ENCODE results near the gene NMNAT1. TPM values are rescaled to one million over a fixed set of nuclear protein-coding genes. Genes with fewer than 3 reads are reported as not detected.

The NMNAT1 gene
- total and polyA plus RNA-seq, 2 donors (not counting 1 experiment from before 2014, with no cell fraction given) = 11.5 to 17.2 TPM

- Histone ChIP-seq H3K4me3 (replicated peaks in 1 of 4; ENCODE audit: control extremely low read depth in 1 of 4, insufficient read depth in 1 of 4, low read depth in 3 of 4, low read length in 4 of 4) (no peak overlapping the region), H2AFZ (ENCODE audit: low read length) (no peak overlapping the region), H3K9ac (ENCODE audit: insufficient read depth, low read length) (no peak overlapping the region), H3K4me2 (ENCODE audit: extremely low read depth, insufficient read depth, low read length) (no peak overlapping the region), H3K9me3 (ENCODE audit: control insufficient read depth, insufficient read depth, low read depth, low read length) (no peaks in the 10 kb centered on the region), H3K4me1 (ENCODE audit: control insufficient read depth, extremely low read depth, insufficient read depth, low read length) (no peaks in the 10 kb centered on the region), H4K20me1 (ENCODE audit: control insufficient read depth, extremely low read depth, insufficient read depth, low read length) (no peaks in the 10 kb centered on the region), H3K27me3 (ENCODE audit: control insufficient read depth, insufficient read depth, low read length) (no peaks in the 10 kb centered on the region), H3K27ac (ENCODE audit: insufficient read depth, low read length) (no peak overlapping the region), H3K36me3 (ENCODE audit: control insufficient read depth, insufficient read depth, low read length) (no peaks in the 10 kb centered on the region), H3K79me2 (ENCODE audit: control insufficient read depth, insufficient read depth, low read length) (no peaks in the 10 kb centered on the region)
- TF ChIP-seq CTCF (conservative IDR thresholded peaks at IDR 0.05 in 1 of 2, IDR thresholded peaks at IDR 0.05 in 1 of 2; ENCODE audit: low read depth in 1 of 2, low read length in 2 of 2) = no peak
- no peak for TF ChIP-seq EZH2 (IDR thresholded peaks at IDR 0.05; ENCODE audit: low read length, missing control alignments)
- DNase-seq (ENCODE audit: low read depth in 2 of 2) = no peak
Observed at GRCh38 chr1:9917901-9918300, 25.4 kb upstream of the NMNAT1 start.

GRCh38 chr1:9920606-9921005 lies 22.7 kb upstream of the NMNAT1 start:
- Histone ChIP-seq H3K4me3 (replicated peaks in 1 of 4; ENCODE audit: control extremely low read depth in 1 of 4, insufficient read depth in 1 of 4, low read depth in 3 of 4, low read length in 4 of 4) (no peak overlapping the region), H3K27ac (ENCODE audit: insufficient read depth, low read length) (no peak overlapping the region), H3K36me3 (ENCODE audit: control insufficient read depth, insufficient read depth, low read length) (no peaks in the 10 kb centered on the region), H3K9ac (ENCODE audit: insufficient read depth, low read length) (no peak overlapping the region), H3K79me2 (ENCODE audit: control insufficient read depth, insufficient read depth, low read length) (no peaks in the 10 kb centered on the region), H3K4me2 (ENCODE audit: extremely low read depth, insufficient read depth, low read length) (no peak overlapping the region), H3K4me1 (ENCODE audit: control insufficient read depth, extremely low read depth, insufficient read depth, low read length) (no peaks in the 10 kb centered on the region), H3K9me3 (ENCODE audit: control insufficient read depth, insufficient read depth, low read depth, low read length) (no peaks in the 10 kb centered on the region), H4K20me1 (ENCODE audit: control insufficient read depth, extremely low read depth, insufficient read depth, low read length) (no peaks in the 10 kb centered on the region), H2AFZ (ENCODE audit: low read length) (no peak overlapping the region), H3K27me3 (ENCODE audit: control insufficient read depth, insufficient read depth, low read length) (no peaks in the 10 kb centered on the region)
- TF ChIP-seq EZH2 (IDR thresholded peaks at IDR 0.05; ENCODE audit: low read length, missing control alignments) (no peak), CTCF (conservative IDR thresholded peaks at IDR 0.05 in 1 of 2, IDR thresholded peaks at IDR 0.05 in 1 of 2; ENCODE audit: low read depth in 1 of 2, low read length in 2 of 2) (no peak)
- no peak for DNase-seq (ENCODE audit: low read depth in 2 of 2)

GRCh38 chr1:9922342-9922741 lies 20.9 kb upstream of the NMNAT1 start:
- TF ChIP-seq CTCF (conservative IDR thresholded peaks at IDR 0.05 in 1 of 2, IDR thresholded peaks at IDR 0.05 in 1 of 2; ENCODE audit: low read depth in 1 of 2, low read length in 2 of 2) = no peak
- no peak for TF ChIP-seq EZH2 (IDR thresholded peaks at IDR 0.05; ENCODE audit: low read length, missing control alignments)
- no peak overlapping the region for H3K9ac ChIP-seq (ENCODE audit: insufficient read depth, low read length)

More at GRCh38 chr1:9922342-9922741, 20.9 kb upstream of the NMNAT1 start:
- Histone ChIP-seq H4K20me1 (ENCODE audit: control insufficient read depth, extremely low read depth, insufficient read depth, low read length) (no peaks in the 10 kb centered on the region), H3K36me3 (ENCODE audit: control insufficient read depth, insufficient read depth, low read length) (no peaks in the 10 kb centered on the region), H3K9me3 (ENCODE audit: control insufficient read depth, insufficient read depth, low read depth, low read length) (no peaks in the 10 kb centered on the region), H3K4me2 (ENCODE audit: extremely low read depth, insufficient read depth, low read length) (no peak overlapping the region), H3K4me3 (replicated peaks in 1 of 4; ENCODE audit: control extremely low read depth in 1 of 4, insufficient read depth in 1 of 4, low read depth in 3 of 4, low read length in 4 of 4) (no peak overlapping the region), H3K27ac (ENCODE audit: insufficient read depth, low read length) (no peak overlapping the region), H3K27me3 (ENCODE audit: control insufficient read depth, insufficient read depth, low read length) (no peaks in the 10 kb centered on the region), H3K79me2 (ENCODE audit: control insufficient read depth, insufficient read depth, low read length) (no peaks in the 10 kb centered on the region), H2AFZ (ENCODE audit: low read length) (no peak overlapping the region), H3K4me1 (ENCODE audit: control insufficient read depth, extremely low read depth, insufficient read depth, low read length) (no peaks in the 10 kb centered on the region)
- no peak for DNase-seq (ENCODE audit: low read depth in 2 of 2)

Data from fibroblast of lung (primary cell).